Neural cell (in vitro differentiated cells): ENCODE data around the gene ALDH4A1.

Source experiments
- EP300 ChIP-seq: fragments of 450-650 bp; conservative IDR thresholded peaks from 2 replicates; pipeline ENCODE4 v1.6.1; 2014; ENCODE audit warnings: antibody characterized with exemption, mild to moderate bottlenecking, moderate library complexity; ENCODE audit not compliant: poor library complexity, severe bottlenecking
- EZH2 ChIP-seq: fragments of 200-600, 300-800 bp; shearing (Covaris generic), sonication (generic); IDR thresholded peaks from 2 replicates; pipeline ENCODE4 v1.6.1; 2014; ENCODE audit warnings: antibody characterized with exemption, low read length, borderline replicate concordance, mild to moderate bottlenecking; ENCODE audit not compliant: insufficient read depth, poor library complexity, severe bottlenecking
- RAD21 ChIP-seq: fragments of 450-650 bp; conservative IDR thresholded peaks from 2 replicates; pipeline ENCODE4 v1.6.1; 2014; ENCODE audit warnings: antibody characterized with exemption, mild to moderate bottlenecking, moderate library complexity
- TAF1 ChIP-seq: IDR thresholded peaks from 2 replicates; pipeline ENCODE4 v1.6.1; 2012; ENCODE audit warnings: low read depth
- TF ChIP-seq, protein P1 (sequence below): fragments of 450-650 bp; IDR thresholded peaks from 2 replicates; pipeline ENCODE4 v1.5.1; 2014; ENCODE audit warnings: antibody characterized with exemption, mild to moderate bottlenecking, moderate library complexity; ENCODE audit not compliant: poor library complexity, severe bottlenecking
- TF ChIP-seq, protein P2 (sequence below): IDR thresholded peaks from 2 replicates; pipeline ENCODE4 v1.6.1; 2012; ENCODE audit warnings: borderline replicate concordance

DNA sequence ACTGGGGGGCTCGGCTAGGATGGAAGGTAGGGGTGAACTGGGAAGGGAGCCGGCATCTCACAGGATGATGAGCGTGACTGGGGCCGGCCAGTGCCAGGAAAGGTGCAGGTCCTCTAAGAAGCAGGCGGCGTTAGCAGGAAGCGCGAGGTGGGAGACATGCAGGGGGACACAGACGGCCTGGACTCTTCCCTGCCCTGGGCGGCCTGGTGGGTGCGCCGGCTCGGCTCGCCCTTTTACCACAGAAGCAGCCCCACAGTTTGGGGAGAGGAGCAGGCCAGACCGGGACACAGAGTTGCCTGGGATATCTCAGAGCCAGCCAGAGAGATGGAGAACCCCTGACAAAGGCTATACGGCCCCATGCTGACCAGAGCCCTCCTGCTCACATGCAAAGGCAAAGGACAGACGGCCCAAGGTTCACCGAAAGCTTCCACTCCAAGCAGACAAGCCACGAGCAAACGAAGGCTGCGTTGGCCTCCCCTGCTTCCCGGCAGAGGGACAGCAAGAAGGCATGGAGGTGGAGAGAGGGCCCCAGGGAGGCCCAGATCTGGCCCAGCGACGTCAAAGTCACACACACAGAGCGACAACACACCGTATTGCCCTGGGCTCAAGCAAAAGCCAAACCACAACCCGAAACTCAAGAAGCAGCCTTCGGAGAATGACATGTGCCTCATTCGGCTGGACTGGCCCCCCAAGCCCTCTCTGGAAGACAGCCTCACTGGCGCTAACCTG, 14.9 kb upstream of the ALDH4A1 start:
- TF ChIP-seq RAD21 (no peak), TAF1 (no peak), EP300 (no peak), EZH2 (no peak)
- TF ChIP-seq, protein P1, sequence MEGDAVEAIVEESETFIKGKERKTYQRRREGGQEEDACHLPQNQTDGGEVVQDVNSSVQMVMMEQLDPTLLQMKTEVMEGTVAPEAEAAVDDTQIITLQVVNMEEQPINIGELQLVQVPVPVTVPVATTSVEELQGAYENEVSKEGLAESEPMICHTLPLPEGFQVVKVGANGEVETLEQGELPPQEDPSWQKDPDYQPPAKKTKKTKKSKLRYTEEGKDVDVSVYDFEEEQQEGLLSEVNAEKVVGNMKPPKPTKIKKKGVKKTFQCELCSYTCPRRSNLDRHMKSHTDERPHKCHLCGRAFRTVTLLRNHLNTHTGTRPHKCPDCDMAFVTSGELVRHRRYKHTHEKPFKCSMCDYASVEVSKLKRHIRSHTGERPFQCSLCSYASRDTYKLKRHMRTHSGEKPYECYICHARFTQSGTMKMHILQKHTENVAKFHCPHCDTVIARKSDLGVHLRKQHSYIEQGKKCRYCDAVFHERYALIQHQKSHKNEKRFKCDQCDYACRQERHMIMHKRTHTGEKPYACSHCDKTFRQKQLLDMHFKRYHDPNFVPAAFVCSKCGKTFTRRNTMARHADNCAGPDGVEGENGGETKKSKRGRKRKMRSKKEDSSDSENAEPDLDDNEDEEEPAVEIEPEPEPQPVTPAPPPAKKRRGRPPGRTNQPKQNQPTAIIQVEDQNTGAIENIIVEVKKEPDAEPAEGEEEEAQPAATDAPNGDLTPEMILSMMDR = no peak
- TF ChIP-seq, protein P2, sequence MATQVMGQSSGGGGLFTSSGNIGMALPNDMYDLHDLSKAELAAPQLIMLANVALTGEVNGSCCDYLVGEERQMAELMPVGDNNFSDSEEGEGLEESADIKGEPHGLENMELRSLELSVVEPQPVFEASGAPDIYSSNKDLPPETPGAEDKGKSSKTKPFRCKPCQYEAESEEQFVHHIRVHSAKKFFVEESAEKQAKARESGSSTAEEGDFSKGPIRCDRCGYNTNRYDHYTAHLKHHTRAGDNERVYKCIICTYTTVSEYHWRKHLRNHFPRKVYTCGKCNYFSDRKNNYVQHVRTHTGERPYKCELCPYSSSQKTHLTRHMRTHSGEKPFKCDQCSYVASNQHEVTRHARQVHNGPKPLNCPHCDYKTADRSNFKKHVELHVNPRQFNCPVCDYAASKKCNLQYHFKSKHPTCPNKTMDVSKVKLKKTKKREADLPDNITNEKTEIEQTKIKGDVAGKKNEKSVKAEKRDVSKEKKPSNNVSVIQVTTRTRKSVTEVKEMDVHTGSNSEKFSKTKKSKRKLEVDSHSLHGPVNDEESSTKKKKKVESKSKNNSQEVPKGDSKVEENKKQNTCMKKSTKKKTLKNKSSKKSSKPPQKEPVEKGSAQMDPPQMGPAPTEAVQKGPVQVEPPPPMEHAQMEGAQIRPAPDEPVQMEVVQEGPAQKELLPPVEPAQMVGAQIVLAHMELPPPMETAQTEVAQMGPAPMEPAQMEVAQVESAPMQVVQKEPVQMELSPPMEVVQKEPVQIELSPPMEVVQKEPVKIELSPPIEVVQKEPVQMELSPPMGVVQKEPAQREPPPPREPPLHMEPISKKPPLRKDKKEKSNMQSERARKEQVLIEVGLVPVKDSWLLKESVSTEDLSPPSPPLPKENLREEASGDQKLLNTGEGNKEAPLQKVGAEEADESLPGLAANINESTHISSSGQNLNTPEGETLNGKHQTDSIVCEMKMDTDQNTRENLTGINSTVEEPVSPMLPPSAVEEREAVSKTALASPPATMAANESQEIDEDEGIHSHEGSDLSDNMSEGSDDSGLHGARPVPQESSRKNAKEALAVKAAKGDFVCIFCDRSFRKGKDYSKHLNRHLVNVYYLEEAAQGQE = no peak
